Fibroblast of lung (primary cell): Measurements from ENCODE around the gene STEAP1B.
"Not testable (repeated sequence)": the region's sequence is repeated elsewhere in the genome, so short reads cannot be mapped to it uniquely, and the experiment has no call there.

ENCODE experiments used
- EZH2 ChIP-seq: IDR thresholded peaks from 2 replicates; pipeline ENCODE4 v1.5.1; 2012; ENCODE audit warnings: low read length, control low read depth, mild to moderate bottlenecking; ENCODE audit errors: missing control alignments
- TF ChIP-seq, protein P1 (sequence below), 2 donors: IDR thresholded peaks in 1 of 2; conservative IDR thresholded peaks in 1 of 2; 1 replicate in 1 of 2; 2 replicates in 1 of 2; pipeline ENCODE4 v1.5.1; 2011 to 2012; ENCODE audit warnings: low read length in 2 of 2, control low read depth in 1 of 2, inconsistent platforms in 1 of 2, low read depth in 1 of 2, mild to moderate bottlenecking in 1 of 2

DNA sequence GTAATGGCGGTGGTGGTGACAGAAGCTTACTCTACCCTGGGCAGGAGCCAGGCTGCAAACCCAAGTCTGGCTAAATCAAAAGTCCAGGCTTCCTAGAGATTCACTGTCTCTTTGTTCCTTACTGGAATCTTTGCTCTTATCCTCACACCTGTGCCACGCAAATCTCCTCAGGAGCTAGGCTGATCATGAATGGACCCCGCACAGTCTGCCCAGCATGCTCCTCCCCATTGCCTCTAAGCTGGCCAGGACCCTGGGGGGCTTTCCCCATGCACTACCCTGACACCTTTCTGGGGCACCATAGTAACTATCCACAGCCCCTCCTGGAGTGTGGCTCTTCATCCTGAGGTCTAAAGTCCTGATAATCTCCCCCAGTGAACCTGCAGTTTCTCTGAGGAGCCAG is 7.3 kb upstream of the STEAP1B start:
- TF ChIP-seq, protein P1, sequence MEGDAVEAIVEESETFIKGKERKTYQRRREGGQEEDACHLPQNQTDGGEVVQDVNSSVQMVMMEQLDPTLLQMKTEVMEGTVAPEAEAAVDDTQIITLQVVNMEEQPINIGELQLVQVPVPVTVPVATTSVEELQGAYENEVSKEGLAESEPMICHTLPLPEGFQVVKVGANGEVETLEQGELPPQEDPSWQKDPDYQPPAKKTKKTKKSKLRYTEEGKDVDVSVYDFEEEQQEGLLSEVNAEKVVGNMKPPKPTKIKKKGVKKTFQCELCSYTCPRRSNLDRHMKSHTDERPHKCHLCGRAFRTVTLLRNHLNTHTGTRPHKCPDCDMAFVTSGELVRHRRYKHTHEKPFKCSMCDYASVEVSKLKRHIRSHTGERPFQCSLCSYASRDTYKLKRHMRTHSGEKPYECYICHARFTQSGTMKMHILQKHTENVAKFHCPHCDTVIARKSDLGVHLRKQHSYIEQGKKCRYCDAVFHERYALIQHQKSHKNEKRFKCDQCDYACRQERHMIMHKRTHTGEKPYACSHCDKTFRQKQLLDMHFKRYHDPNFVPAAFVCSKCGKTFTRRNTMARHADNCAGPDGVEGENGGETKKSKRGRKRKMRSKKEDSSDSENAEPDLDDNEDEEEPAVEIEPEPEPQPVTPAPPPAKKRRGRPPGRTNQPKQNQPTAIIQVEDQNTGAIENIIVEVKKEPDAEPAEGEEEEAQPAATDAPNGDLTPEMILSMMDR (conservative IDR thresholded peaks at IDR 0.05 in 1 of 2, IDR thresholded peaks at IDR 0.05 in 1 of 2; ENCODE audit: low read depth in 1 of 2, low read length in 2 of 2): not testable (repeated sequence)
- TF ChIP-seq EZH2: not testable (repeated sequence)
